ENCODE measurements around the gene WDTC1. TPM values are rescaled to one million over a fixed set of nuclear protein-coding genes. Genes with fewer than 3 reads are reported as not detected.
"Not testable (repeated sequence)": the region's sequence is repeated elsewhere in the genome, so short reads cannot be mapped to it uniquely, and the experiment has no call there.

The WDTC1 gene
- 10 to 100 TPM; 14.9 to 31.5 (median 26.8) TPM for total RNA-seq

- Histone ChIP-seq H3K27me3 (no peaks in the 10 kb centered on the region), H3K4me3 (peak within 1 kb of the TSS; percentile 70 to 100 (median 87)), H3K4me1 (peaks cover 8 to 31% (median 13%) of the 10 kb centered on the region in 3 donors), H3K27ac (peak within 1 kb of the TSS; percentile 80 to 93 (median 88)), H3K9me3 (no peaks in the 10 kb centered on the region), H3K36me3 (no peaks in the 10 kb centered on the region)
- 0% methylated on average over 11 to 39 of the region's 71 CpGs for WGBS, 2 donors
- DNase-seq, result peak; percentile 87
- intact Hi-C loops (cut with DNase I), result no loop called here
- TF ChIP-seq, protein P1, sequence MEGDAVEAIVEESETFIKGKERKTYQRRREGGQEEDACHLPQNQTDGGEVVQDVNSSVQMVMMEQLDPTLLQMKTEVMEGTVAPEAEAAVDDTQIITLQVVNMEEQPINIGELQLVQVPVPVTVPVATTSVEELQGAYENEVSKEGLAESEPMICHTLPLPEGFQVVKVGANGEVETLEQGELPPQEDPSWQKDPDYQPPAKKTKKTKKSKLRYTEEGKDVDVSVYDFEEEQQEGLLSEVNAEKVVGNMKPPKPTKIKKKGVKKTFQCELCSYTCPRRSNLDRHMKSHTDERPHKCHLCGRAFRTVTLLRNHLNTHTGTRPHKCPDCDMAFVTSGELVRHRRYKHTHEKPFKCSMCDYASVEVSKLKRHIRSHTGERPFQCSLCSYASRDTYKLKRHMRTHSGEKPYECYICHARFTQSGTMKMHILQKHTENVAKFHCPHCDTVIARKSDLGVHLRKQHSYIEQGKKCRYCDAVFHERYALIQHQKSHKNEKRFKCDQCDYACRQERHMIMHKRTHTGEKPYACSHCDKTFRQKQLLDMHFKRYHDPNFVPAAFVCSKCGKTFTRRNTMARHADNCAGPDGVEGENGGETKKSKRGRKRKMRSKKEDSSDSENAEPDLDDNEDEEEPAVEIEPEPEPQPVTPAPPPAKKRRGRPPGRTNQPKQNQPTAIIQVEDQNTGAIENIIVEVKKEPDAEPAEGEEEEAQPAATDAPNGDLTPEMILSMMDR (IDR thresholded peaks at IDR 0.05), result peak in 1 of 6 experiments; percentile 13
- peak in 3 of 4 donors; percentile 60 to 80 (median 65) for TF ChIP-seq POLR2A (IDR thresholded peaks at IDR 0.05)
Observed at GRCh38 chr1:27234049-27234882, at the start of gene WDTC1. Gene WDTC1, plus strand, starts transcription at chr1:27234632. Its CDS starts 26,423 bp downstream, at chr1:27261055.

GRCh38 chr1:27184665-27185064 lies 49.8 kb upstream of the WDTC1 start:
- DNase-seq; intact Hi-C loops (cut with DNase I); H3K36me3 ChIP-seq; H3K27me3 ChIP-seq; H3K4me1 ChIP-seq; H3K27ac ChIP-seq; H3K4me3 ChIP-seq: not testable (repeated sequence)
- peaks cover 0 to 23% (median 13%) of the 10 kb centered on the region in 3 donors for H3K9me3 ChIP-seq
- 49 to 67% methylated on average over 3 of the region's 3 CpGs for WGBS, 2 donors

- H3K4me3 ChIP-seq, result no peak overlapping the region
- peaks cover 0 to 21% (median 7%) of the 10 kb centered on the region in 3 donors for H3K4me1 ChIP-seq
- H3K9me3 ChIP-seq, result no peaks in the 10 kb centered on the region
- DNase-seq, result no peak
- no peaks in the 10 kb centered on the region for H3K27me3 ChIP-seq
- intact Hi-C loops (cut with DNase I), result loop anchor here (10.0 kb wide), 1 partner anchor 93 kb away; no protein-coding TSS in a partner anchor
- peak overlapping the region; percentile 51 to 76 (median 60) for H3K27ac ChIP-seq
- TF ChIP-seq POLR2A (IDR thresholded peaks at IDR 0.05), result no peak
- TF ChIP-seq, protein P1 (IDR thresholded peaks at IDR 0.05), result no peak
- no peaks in the 10 kb centered on the region for H3K36me3 ChIP-seq
- WGBS, 2 donors, result 59 to 68% methylated on average over 8 of the region's 8 CpGs
Observed at GRCh38 chr1:27192039-27192529, 42.3 kb upstream of the WDTC1 start.

- Histone ChIP-seq H3K9me3 (no peaks in the 10 kb centered on the region), H3K36me3 (no peaks in the 10 kb centered on the region), H3K4me1 (peaks cover 0 to 27% (median 7%) of the 10 kb centered on the region in 3 donors), H3K27ac (peak overlapping the region in 2 of 4 donors; percentile 70 to 76), H3K4me3 (no peak overlapping the region), H3K27me3 (no peaks in the 10 kb centered on the region)
- WGBS, 2 donors, result 100% methylated on average over 1 of the region's 1 CpG
- TF ChIP-seq, protein P1 (IDR thresholded peaks at IDR 0.05), result no peak
- no peak for TF ChIP-seq POLR2A (IDR thresholded peaks at IDR 0.05)
- intact Hi-C loops (cut with DNase I), result loop anchor here (10.0 kb wide), 1 partner anchor 92 kb away; no protein-coding TSS in a partner anchor
- DNase-seq, result no peak
Observed at GRCh38 chr1:27193194-27193593, 41.2 kb upstream of the WDTC1 start.

DNA sequence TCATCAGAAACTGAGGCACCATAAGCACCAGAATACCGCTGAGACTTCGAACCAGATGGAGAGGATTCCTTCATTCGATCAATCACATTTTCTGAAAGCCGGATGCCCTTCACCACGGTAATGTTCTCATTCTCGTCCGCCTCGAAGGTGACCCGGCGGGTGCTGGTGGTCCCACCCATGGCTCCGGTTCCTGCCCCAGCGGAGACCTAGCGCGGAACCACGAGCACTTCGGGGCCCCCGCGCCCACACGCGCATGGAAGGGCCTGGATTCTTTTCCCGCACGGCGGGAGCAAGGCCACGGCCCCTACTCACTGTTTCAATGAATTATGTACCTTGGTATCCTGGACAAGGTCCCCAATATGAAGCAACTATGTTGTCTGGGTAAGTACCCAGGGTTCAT lies 33.1 kb upstream of the WDTC1 start:
- intact Hi-C loops (cut with DNase I), result no loop called here
- H3K27ac ChIP-seq, result no peak overlapping the region
- H3K9me3 ChIP-seq, result no peaks in the 10 kb centered on the region
- no peak for DNase-seq
- TF ChIP-seq, protein P1 (IDR thresholded peaks at IDR 0.05), result no peak
- TF ChIP-seq POLR2A (IDR thresholded peaks at IDR 0.05), result no peak
- H3K36me3 ChIP-seq, result no peaks in the 10 kb centered on the region
- WGBS, 2 donors, result 93 to 99% methylated on average over 19 to 24 of the region's 24 CpGs
- H3K27me3 ChIP-seq, result peaks cover 0 to 16% (median 0%) of the 10 kb centered on the region in 4 donors
- H3K4me3 ChIP-seq, result no peak overlapping the region
- H3K4me1 ChIP-seq, result peaks cover 0 to 7% (median 0%) of the 10 kb centered on the region in 3 donors
